HepG2 (cell line): ENCODE results near the gene TNFRSF6B. TPM values are rescaled to one million over a fixed set of nuclear protein-coding genes. Genes with fewer than 3 reads are reported as not detected.

Experiments
- ARID3A ChIP-seq: IDR thresholded peaks from 2 replicates; pipeline ENCODE4 v1.6.1; 2012; ENCODE audit warnings: low read depth, low read length, improper control_type of control experiment
- ETV5 ChIP-seq: IDR thresholded peaks from 2 replicates; pipeline ENCODE4 v1.6.1; 2018; ENCODE audit warnings: missing biosample characterization, missing genetic modification reagents, inconsistent platforms, borderline replicate concordance
- MXD4 ChIP-seq: IDR thresholded peaks from 2 replicates; pipeline ENCODE4 v1.6.1; 2016; ENCODE audit warnings: mild to moderate bottlenecking, missing biosample characterization, missing genetic modification reagents
- RFXAP ChIP-seq: sonication (generic); formaldehyde crosslinking; IDR thresholded peaks from 2 replicates; pipeline ENCODE4 v1.4.0; 2020; ENCODE audit warnings: missing genetic modification reagents, borderline replicate concordance
- SMC3 ChIP-seq: IDR thresholded peaks from 2 replicates; pipeline ENCODE4 v1.6.1; 2011; ENCODE audit warnings: low read length, improper control_type of control experiment
- SNAPC4 ChIP-seq: sonication (generic); formaldehyde crosslinking; IDR thresholded peaks from 2 replicates; pipeline ENCODE4 v1.4.0; 2020; ENCODE audit warnings: mild to moderate bottlenecking, missing genetic modification reagents
- SOX13 ChIP-seq, 3 experiments: fragments of 450-650 bp in 1 of 3; sonication (generic) in 1 of 3; formaldehyde crosslinking in 1 of 3; IDR thresholded peaks in 2 of 3; conservative IDR thresholded peaks in 1 of 3; 2 replicates each; pipeline versions ENCODE4 v1.5.0 to v1.6.1; 2016 to 2020; ENCODE audit warnings: antibody characterized with exemption in 1 of 3, mild to moderate bottlenecking in 1 of 3, missing compliant biosample characterization in 1 of 3, missing genetic modification reagents in 1 of 3, moderate library complexity in 1 of 3
- U2AF2 ChIP-seq: fragments of 200-400 bp; formaldehyde crosslinking; IDR thresholded peaks from 2 replicates; pipeline ENCODE4 v1.6.1; 2017; ENCODE audit warnings: low read depth, mild to moderate bottlenecking, low read length
- ZFY ChIP-seq: sonication (generic); formaldehyde crosslinking; IDR thresholded peaks from 2 replicates; pipeline ENCODE4 v1.4.0; 2020; ENCODE audit warnings: missing genetic modification reagents
- ZNF570 ChIP-seq: sonication (generic); formaldehyde crosslinking; IDR thresholded peaks from 2 replicates; pipeline ENCODE4 v1.4.0; 2020; ENCODE audit warnings: mild to moderate bottlenecking, missing genetic modification reagents, borderline replicate concordance
- ZSCAN25 ChIP-seq: sonication (generic); formaldehyde crosslinking; IDR thresholded peaks from 2 replicates; pipeline ENCODE4 v1.8.0; 2022; ENCODE audit warnings: mild to moderate bottlenecking, missing genetic modification reagents
- ZSCAN9 ChIP-seq: IDR thresholded peaks from 2 replicates; pipeline ENCODE4 v1.6.1; 2016; ENCODE audit warnings: borderline replicate concordance
- polyA plus RNA-seq, 8 experiments: library from polyadenylated mRNA; depleted of rRNA in 3 of 8; stranded (reverse) in 7 of 8; unstranded in 1 of 8; fragments of >200 nt; fragmentation: Illumina TruSeq in 4 of 8; extraction: Trizol in 4 of 8; gene quantifications; 2 replicates each; pipeline versions ENCODE4 v1.2.1 to v1.2.3, GENCODE V29; 2011 to 2016; ENCODE audit warnings: low read depth in 4 of 8, missing spikeins in 1 of 8, mixed read lengths in 1 of 8; ENCODE audit not compliant: insufficient read depth in 1 of 8
- total RNA-seq, 5 experiments: library from RNA; depleted of rRNA; stranded (reverse); fragments of >200 nt; fragmentation: Illumina TruSeq; extraction: Trizol; gene quantifications; 2 replicates each; pipeline ENCODE4 v1.2.3, GENCODE V29; 2016; ENCODE audit warnings: low read depth in 1 of 5
- TF ChIP-seq, protein P1 (sequence below): sonication (generic); formaldehyde crosslinking; IDR thresholded peaks from 2 replicates; pipeline ENCODE4 v1.5.1; 2020; ENCODE audit warnings: missing genetic modification reagents, mild to moderate bottlenecking, borderline replicate concordance
- TF ChIP-seq, protein P2 (sequence below): sonication (generic); formaldehyde crosslinking; IDR thresholded peaks from 2 replicates; pipeline ENCODE4 v1.5.0; 2020; ENCODE audit warnings: missing genetic modification reagents, mild to moderate bottlenecking, borderline replicate concordance
- TF ChIP-seq, protein P3 (sequence below): IDR thresholded peaks from 2 replicates; pipeline ENCODE4 v1.6.1; 2016; ENCODE audit warnings: low read depth

The TNFRSF6B gene
- total and polyA plus RNA-seq, 2 of the 13 experiments (the other 11 are each of a cell fraction or from before 2014, with no cell fraction given): 0.24 TPM; not detected in 1

DNA sequence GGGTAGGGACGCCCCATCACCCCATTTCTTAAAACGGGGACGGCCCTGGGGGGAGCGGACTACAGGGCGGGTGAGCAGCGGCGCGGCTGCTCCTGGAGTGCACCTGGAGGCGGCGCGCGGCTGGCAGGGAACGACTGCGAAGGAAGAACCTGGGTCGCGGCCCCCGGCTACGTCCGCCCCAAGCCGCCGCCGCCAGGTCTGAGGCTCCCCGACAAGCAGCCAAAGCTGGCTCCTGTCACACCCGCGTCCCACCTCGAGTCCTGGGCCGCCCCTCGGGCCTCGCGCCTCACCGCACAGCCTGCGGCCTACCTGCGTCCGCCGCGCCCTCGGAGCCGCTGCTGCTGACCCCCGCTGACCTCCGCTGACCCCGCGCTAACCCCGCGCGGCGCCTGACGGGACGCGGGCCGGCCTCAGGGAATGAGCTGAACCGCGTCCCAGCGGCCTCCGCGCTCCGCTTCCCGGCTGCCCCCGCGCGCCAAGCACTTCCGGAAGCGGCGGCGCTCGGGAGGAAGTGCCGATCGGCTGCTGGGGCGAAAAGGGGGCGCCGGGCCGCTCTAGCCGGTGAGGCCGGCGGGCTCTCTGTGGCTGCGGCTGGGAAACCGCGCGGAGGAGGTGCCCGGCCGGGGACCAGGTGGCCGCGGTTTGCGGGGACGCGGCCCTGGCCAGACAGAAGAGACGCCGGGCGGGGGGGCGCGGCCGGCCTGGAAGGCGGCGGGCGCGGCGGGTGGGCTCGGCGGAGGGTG lies 11.3 kb downstream of the TNFRSF6B start, which contains the start of the genes ARFRP1 and ZGPAT (continued):
- TF ChIP-seq RFXAP (0 out of 2 replicates have a peak, but pooled peaks have one; percentile 77), U2AF2 (no peak), ETV5 (peak; percentile 92), MXD4 (CRISPR knock-in tag) (peak; percentile 93), ZFY (CRISPR knock-in tag) (peak; percentile 100), SMC3 (no peak), ARID3A (no peak), ZSCAN25 (CRISPR knock-in tag) (peak; percentile 89), ZSCAN9 (CRISPR knock-in tag) (peak; percentile 95), SNAPC4 (CRISPR knock-in tag) (no peak), ZNF570 (CRISPR knock-in tag) (no peak), SOX13 (IDR thresholded peaks at IDR 0.05) (no peak), SOX13 (CRISPR knock-in tag; conservative IDR thresholded peaks at IDR 0.05 in 1 of 2, IDR thresholded peaks at IDR 0.05 in 1 of 2) (peak in 1 of 2 experiments; percentile 62; a peak in 2 of 4 replicates)
- TF ChIP-seq, protein P1, sequence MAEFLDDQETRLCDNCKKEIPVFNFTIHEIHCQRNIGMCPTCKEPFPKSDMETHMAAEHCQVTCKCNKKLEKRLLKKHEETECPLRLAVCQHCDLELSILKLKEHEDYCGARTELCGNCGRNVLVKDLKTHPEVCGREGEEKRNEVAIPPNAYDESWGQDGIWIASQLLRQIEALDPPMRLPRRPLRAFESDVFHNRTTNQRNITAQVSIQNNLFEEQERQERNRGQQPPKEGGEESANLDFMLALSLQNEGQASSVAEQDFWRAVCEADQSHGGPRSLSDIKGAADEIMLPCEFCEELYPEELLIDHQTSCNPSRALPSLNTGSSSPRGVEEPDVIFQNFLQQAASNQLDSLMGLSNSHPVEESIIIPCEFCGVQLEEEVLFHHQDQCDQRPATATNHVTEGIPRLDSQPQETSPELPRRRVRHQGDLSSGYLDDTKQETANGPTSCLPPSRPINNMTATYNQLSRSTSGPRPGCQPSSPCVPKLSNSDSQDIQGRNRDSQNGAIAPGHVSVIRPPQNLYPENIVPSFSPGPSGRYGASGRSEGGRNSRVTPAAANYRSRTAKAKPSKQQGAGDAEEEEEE: no peak
- TF ChIP-seq, protein P2, sequence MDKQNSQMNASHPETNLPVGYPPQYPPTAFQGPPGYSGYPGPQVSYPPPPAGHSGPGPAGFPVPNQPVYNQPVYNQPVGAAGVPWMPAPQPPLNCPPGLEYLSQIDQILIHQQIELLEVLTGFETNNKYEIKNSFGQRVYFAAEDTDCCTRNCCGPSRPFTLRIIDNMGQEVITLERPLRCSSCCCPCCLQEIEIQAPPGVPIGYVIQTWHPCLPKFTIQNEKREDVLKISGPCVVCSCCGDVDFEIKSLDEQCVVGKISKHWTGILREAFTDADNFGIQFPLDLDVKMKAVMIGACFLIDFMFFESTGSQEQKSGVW (CRISPR knock-in tag): no peak
- TF ChIP-seq, protein P3, sequence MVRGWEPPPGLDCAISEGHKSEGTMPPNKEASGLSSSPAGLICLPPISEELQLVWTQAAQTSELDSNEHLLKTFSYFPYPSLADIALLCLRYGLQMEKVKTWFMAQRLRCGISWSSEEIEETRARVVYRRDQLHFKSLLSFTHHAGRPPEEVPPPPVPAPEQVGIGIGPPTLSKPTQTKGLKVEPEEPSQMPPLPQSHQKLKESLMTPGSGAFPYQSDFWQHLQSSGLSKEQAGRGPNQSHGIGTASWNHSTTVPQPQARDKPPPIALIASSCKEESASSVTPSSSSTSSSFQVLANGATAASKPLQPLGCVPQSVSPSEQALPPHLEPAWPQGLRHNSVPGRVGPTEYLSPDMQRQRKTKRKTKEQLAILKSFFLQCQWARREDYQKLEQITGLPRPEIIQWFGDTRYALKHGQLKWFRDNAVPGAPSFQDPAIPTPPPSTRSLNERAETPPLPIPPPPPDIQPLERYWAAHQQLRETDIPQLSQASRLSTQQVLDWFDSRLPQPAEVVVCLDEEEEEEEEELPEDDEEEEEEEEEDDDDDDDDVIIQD: peak; percentile 71
